Body of pancreas (tissue), 4 donors: ENCODE results near the gene UHMK1. TPM values are rescaled to one million over a fixed set of nuclear protein-coding genes. Genes with fewer than 3 reads are reported as not detected.
"Not testable (repeated sequence)": the region's sequence is repeated elsewhere in the genome, so short reads cannot be mapped to it uniquely, and the experiment has no call there.

ENCODE experiments used
- ATAC-seq: fragments of 150-250 bp; one replicate; pipeline ENCODE4 v1.9.1; 2016
- DNase-seq, 4 donors: peaks; one replicate each; pipeline ENCODE4 v3.0.0-alpha.2; 2019
- H3K27ac ChIP-seq, 4 donors: fragments of 200-600 bp; sonication (generic); 1 replicate in 3 of 4; 2 replicates in 1 of 4; pipeline versions ENCODE4 v1.5.1 to v1.6.1; 2016 to 2019; ENCODE audit warnings: mild to moderate bottlenecking in 1 of 4, mixed read lengths in 1 of 4, moderate library complexity in 1 of 4
- H3K27me3 ChIP-seq, 2 donors: fragments of 200-600 bp; sonication (generic); one replicate each; pipeline ENCODE4 v1.6.0; 2016; ENCODE audit warnings: mild to moderate bottlenecking in 1 of 2
- H3K36me3 ChIP-seq, 2 donors: fragments of 200-600 bp; sonication (generic); replicated peaks in 1 of 2; 2 replicates each; pipeline ENCODE4 v1.5.1; 2016; ENCODE audit warnings: low read depth in 2 of 2; ENCODE audit not compliant: insufficient read depth in 1 of 2
- H3K4me1 ChIP-seq: fragments of 200-600 bp; sonication (generic); one replicate; pipeline ENCODE4 v1.6.0; 2016
- H3K4me3 ChIP-seq, 2 donors: fragments of 200-600 bp; sonication (generic); 1 replicate in 1 of 2; 2 replicates in 1 of 2; pipeline ENCODE4 v1.5.1; 2016 to 2019
- H3K9me3 ChIP-seq, 3 donors: fragments of 200-600 bp; sonication (generic); 1 replicate in 2 of 3; 2 replicates in 1 of 3; pipeline ENCODE4 v1.5.1; 2016
- CTCF ChIP-seq, 7 experiments: fragments of 450-650 bp in 4 of 7; fragments of 200-600 bp in 3 of 7; sonication (generic) in 3 of 7; IDR thresholded peaks; one replicate each; pipeline ENCODE4 v1.5.1; 2016 to 2019; ENCODE audit warnings: antibody characterized with exemption in 7 of 7
- POLR2A ChIP-seq, 3 donors: fragments of 450-650 bp; IDR thresholded peaks; one replicate each; pipeline ENCODE4 v1.6.1; 2016; ENCODE audit warnings: antibody characterized with exemption in 3 of 3, mild to moderate bottlenecking in 2 of 3
- WGBS, 2 donors: methylation state at CpG; one replicate each; pipeline ENCODE4 v1.1.5; 2017; 5-methylcytosine and 5-hydroxymethylcytosine counted together
- intact Hi-C: fragments of 100-400 bp; cut with DNase I; formaldehyde crosslinking; loops from one replicate; pipeline ENCODE4 v1.15.1; 2023
- total RNA-seq, 2 donors: library from RNA; depleted of rRNA; stranded (reverse); fragments of >200 nt; gene quantifications; one replicate each; pipeline ENCODE4 v1.1.0, GENCODE V29; 2016

Gene UHMK1
- 10 to 100 TPM; 23.1 to 27.7 TPM for total RNA-seq

DNA sequence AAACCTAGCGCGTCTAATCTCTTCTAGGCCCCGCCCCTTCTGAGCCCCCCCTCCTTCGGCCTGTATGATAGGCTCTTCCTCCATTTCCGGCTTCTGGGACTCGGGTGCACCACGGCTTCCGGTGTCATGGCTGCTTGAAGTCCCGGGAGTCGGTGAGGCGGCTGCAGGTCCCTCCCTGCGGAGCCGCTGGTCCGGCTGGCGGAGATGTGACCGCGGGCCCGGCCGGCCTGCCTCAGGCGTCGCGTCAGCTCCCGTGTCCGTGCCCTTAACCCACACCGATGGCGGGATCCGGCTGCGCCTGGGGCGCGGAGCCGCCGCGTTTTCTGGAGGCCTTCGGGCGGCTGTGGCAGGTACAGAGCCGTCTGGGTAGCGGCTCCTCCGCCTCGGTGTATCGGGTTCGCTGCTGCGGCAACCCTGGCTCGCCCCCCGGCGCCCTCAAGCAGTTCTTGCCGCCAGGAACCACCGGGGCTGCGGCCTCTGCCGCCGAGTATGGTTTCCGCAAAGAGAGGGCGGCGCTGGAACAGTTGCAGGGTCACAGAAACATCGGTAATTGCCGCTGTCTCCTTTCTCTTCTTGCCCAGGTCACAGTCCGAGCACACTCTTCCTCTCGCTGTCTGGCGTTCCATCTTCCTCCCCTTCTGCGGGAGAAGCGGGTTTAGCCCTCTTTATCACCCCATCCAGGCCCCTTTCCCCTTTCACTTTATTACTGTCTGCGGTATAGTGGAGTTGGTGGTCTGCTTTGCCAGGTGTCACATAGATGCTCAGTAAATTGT is at the start of gene UHMK1:
Gene UHMK1, plus strand, starts transcription at position 96 of the 773 bp plus-strand sequence. Its CDS starts 183 bp downstream, at position 279.
- intact Hi-C loops, result no loop called here
- TF ChIP-seq CTCF (IDR thresholded peaks at IDR 0.05) (no peak), POLR2A (IDR thresholded peaks at IDR 0.05) (peak; percentile 47 to 77 (median 68))
- 0 to 1% methylated on average over 24 to 38 of the region's 61 CpGs for WGBS, 2 donors

GRCh38 chr1:162454361-162454760 is 43.3 kb upstream of the UHMK1 start:
- H3K4me1 ChIP-seq, ATAC-seq, H3K9me3 ChIP-seq, H3K27me3 ChIP-seq, intact Hi-C loops, H3K4me3 ChIP-seq, DNase-seq, H3K36me3 ChIP-seq, H3K27ac ChIP-seq: not testable (repeated sequence)
- 89 to 94% methylated on average over 3 of the region's 3 CpGs for WGBS, 2 donors

More for the DNA sequence above, at the start of gene UHMK1:
- peaks cover 0 to 7% of the 10 kb centered on the region in 2 donors for H3K36me3 ChIP-seq
- peak within 1 kb of the TSS; percentile 78 to 99 for H3K4me3 ChIP-seq
- no peaks in the 10 kb centered on the region for H3K27me3 ChIP-seq
- peaks cover 18% of the 10 kb centered on the region for H3K4me1 ChIP-seq
- H3K27ac ChIP-seq, result peak within 1 kb of the TSS; percentile 52 to 92 (median 84)
- peak; percentile 90 to 94 (median 92) for DNase-seq
- peaks cover 0 to 3% (median 0%) of the 10 kb centered on the region in 3 donors for H3K9me3 ChIP-seq
- ATAC-seq, result peak; percentile 99

DNA sequence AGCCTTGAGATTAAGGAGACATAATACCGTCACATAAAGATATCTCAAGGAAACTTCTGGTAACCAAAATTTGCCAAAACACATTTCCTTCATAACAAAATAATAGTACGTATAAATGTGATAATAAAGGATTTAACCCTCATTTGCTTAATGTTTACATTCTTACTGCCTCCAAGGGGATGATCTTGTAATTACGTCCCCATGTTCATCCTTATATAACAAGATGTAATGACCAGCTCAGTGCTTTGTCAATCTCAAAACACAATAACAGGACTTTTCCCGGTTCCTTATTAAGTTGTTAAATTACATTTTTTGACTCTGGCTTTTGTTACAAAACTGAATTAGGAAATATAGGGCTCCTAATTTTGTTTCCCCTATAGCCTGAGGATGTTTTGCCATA is 41.3 kb upstream of the UHMK1 start:
- H3K4me1 ChIP-seq, result no peaks in the 10 kb centered on the region
- H3K4me3 ChIP-seq, result no peak overlapping the region
- H3K27ac ChIP-seq, result no peak overlapping the region
- no peak for TF ChIP-seq CTCF (IDR thresholded peaks at IDR 0.05)
- TF ChIP-seq POLR2A (IDR thresholded peaks at IDR 0.05), result no peak
- no peak for DNase-seq
- no peaks in the 10 kb centered on the region for H3K36me3 ChIP-seq
- H3K9me3 ChIP-seq, result no peaks in the 10 kb centered on the region
- no peak for ATAC-seq
- intact Hi-C loops, result no loop called here
- no peaks in the 10 kb centered on the region for H3K27me3 ChIP-seq
- WGBS, 2 donors, result 77 to 80% methylated on average over 4 of the region's 4 CpGs

DNA sequence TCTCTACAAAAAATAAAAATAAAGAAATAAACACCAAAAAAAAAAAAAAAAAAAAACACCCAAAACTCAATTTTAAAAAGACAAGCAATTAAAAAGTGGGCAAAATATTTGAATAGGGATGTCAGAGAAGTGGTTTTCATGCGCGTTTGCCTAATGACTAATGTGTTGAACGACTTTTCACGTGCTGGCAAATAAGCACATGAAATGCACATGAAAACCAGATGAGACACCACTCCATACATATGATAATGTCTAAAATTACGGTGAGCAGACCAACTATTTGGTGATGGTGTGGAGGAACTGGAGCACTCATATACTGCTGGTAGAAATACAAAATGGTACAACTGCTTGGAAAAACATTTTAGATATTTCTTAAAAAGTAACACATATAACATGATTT is 39.4 kb upstream of the UHMK1 start:
- DNase-seq (no peak), ATAC-seq (no peak)
- Histone ChIP-seq H3K36me3 (no peaks in the 10 kb centered on the region), H3K27ac (no peak overlapping the region), H3K27me3 (no peaks in the 10 kb centered on the region), H3K4me1 (no peaks in the 10 kb centered on the region), H3K9me3 (no peaks in the 10 kb centered on the region), H3K4me3 (no peak overlapping the region)
- intact Hi-C loops, result no loop called here
- 74 to 84% methylated on average over 5 of the region's 5 CpGs for WGBS, 2 donors
- TF ChIP-seq CTCF (IDR thresholded peaks at IDR 0.05) (no peak), POLR2A (IDR thresholded peaks at IDR 0.05) (no peak)

- H3K36me3 ChIP-seq, H3K27ac ChIP-seq, H3K4me3 ChIP-seq, ATAC-seq, H3K27me3 ChIP-seq, H3K9me3 ChIP-seq, DNase-seq, H3K4me1 ChIP-seq, intact Hi-C loops: not testable (repeated sequence)
- 81 to 86% methylated on average over 2 of the region's 2 CpGs for WGBS, 2 donors
Measured at GRCh38 chr1:162462425-162462824, 35.2 kb upstream of the UHMK1 start.

DNA sequence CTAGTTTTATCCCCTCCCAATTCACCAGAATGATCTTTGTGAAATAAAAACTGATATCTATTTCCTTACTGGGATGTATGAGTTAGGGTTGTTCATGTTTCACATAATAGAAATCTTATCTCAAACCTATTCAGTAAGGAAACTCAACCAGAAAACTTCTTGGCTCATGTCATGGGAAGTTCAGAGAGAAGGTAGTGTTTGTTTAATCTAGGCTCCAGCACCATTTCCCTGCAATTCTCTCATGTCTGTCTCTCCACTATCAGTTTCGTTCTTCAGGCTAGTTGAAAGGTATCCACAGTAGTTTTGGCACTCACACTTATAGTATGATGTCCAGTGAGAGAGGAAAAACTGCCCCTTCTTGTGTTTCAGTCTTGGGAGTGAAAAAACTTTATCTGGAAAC is 34.6 kb upstream of the UHMK1 start:
- ATAC-seq, result no peak
- TF ChIP-seq POLR2A (IDR thresholded peaks at IDR 0.05) (no peak), CTCF (IDR thresholded peaks at IDR 0.05) (no peak)
- no peak overlapping the region for H3K27ac ChIP-seq
- no peaks in the 10 kb centered on the region for H3K9me3 ChIP-seq
- 20 to 26% methylated on average over 1 of the region's 1 CpG for WGBS, 2 donors
- DNase-seq, result no peak
- intact Hi-C loops, result no loop called here
- H3K27me3 ChIP-seq, result no peaks in the 10 kb centered on the region
- no peak overlapping the region for H3K4me3 ChIP-seq
- no peaks in the 10 kb centered on the region for H3K36me3 ChIP-seq
- no peaks in the 10 kb centered on the region for H3K4me1 ChIP-seq
